ENCODE results near the gene GNAQ. TPM values are rescaled to one million over a fixed set of nuclear protein-coding genes. Genes with fewer than 3 reads are reported as not detected.

GNAQ gene
- polyA plus RNA-seq, 1 of the 3 experiments (the other 2 are of a cell fraction): 20.9 TPM

GRCh38 chr9:78030296-78030552 is 1.4 kb downstream of the GNAQ start:
- no peaks in the 10 kb centered on the region for H3K27me3 ChIP-seq (ENCODE audit: insufficient read depth)
- no peaks in the 10 kb centered on the region for H3K9me3 ChIP-seq
- H3K4me1 ChIP-seq (ENCODE audit: control insufficient read depth in 1 of 2, insufficient read depth in 2 of 2, low read depth in 1 of 2, low read length in 1 of 2): peaks cover 22% of the 10 kb centered on the region in 2 experiments
- H3K27ac ChIP-seq (ENCODE audit: low read depth in 2 of 2, low read length in 1 of 2): peak overlapping the region; percentile 63 to 90
- under 1% methylated on average over 8 of the region's 8 CpGs for WGBS (ENCODE audit: low lambda C conversion rate)
- peak overlapping the region; percentile 84 to 85 for H3K4me3 ChIP-seq (ENCODE audit: low read depth in 2 of 2, low read length in 1 of 2)
- TF ChIP-seq RAD21 (IDR thresholded peaks at IDR 0.05; ENCODE audit: low read length): no peak
- peak; percentile 39; the same call in 1 of the 2 replicates for TF ChIP-seq MXI1 (IDR thresholded peaks at IDR 0.05; ENCODE audit: low read depth, low read length)
- TF ChIP-seq, protein P1, sequence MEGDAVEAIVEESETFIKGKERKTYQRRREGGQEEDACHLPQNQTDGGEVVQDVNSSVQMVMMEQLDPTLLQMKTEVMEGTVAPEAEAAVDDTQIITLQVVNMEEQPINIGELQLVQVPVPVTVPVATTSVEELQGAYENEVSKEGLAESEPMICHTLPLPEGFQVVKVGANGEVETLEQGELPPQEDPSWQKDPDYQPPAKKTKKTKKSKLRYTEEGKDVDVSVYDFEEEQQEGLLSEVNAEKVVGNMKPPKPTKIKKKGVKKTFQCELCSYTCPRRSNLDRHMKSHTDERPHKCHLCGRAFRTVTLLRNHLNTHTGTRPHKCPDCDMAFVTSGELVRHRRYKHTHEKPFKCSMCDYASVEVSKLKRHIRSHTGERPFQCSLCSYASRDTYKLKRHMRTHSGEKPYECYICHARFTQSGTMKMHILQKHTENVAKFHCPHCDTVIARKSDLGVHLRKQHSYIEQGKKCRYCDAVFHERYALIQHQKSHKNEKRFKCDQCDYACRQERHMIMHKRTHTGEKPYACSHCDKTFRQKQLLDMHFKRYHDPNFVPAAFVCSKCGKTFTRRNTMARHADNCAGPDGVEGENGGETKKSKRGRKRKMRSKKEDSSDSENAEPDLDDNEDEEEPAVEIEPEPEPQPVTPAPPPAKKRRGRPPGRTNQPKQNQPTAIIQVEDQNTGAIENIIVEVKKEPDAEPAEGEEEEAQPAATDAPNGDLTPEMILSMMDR (IDR thresholded peaks at IDR 0.05): no peak
- TF ChIP-seq RCOR1 (IDR thresholded peaks at IDR 0.05; ENCODE audit: low read length): 0 out of 2 replicates have a peak, but pooled peaks have one; percentile 4
- ChIA-PET CTCF (interaction anchor here (1.2 kb wide), 1 partner anchor 133 kb away, joined by 3 read pairs; no protein-coding TSS in a partner anchor), POLR2A (no interaction called here)
- H3K9me2 ChIP-seq: no peaks in the 10 kb centered on the region
- peaks cover 44% of the 10 kb centered on the region for H4K20me1 ChIP-seq (ENCODE audit: insufficient read depth)
- H3K9ac ChIP-seq: peak overlapping the region; percentile 81
- DNase-seq: no peak
- no peaks in the 10 kb centered on the region for H3K36me3 ChIP-seq (replicated peaks in 1 of 2; ENCODE audit: control insufficient read depth in 1 of 2, insufficient read depth in 2 of 2, low read length in 1 of 2)
- peak overlapping the region; percentile 94 for H3K4me2 ChIP-seq
- peaks cover 66% of the 10 kb centered on the region for H3K79me2 ChIP-seq (ENCODE audit: insufficient read depth)
- H3F3A ChIP-seq (replicated peaks; ENCODE audit: insufficient read depth): peaks cover 15% of the 10 kb centered on the region
- H2AFZ ChIP-seq (ENCODE audit: low read depth): no peak overlapping the region

DNA sequence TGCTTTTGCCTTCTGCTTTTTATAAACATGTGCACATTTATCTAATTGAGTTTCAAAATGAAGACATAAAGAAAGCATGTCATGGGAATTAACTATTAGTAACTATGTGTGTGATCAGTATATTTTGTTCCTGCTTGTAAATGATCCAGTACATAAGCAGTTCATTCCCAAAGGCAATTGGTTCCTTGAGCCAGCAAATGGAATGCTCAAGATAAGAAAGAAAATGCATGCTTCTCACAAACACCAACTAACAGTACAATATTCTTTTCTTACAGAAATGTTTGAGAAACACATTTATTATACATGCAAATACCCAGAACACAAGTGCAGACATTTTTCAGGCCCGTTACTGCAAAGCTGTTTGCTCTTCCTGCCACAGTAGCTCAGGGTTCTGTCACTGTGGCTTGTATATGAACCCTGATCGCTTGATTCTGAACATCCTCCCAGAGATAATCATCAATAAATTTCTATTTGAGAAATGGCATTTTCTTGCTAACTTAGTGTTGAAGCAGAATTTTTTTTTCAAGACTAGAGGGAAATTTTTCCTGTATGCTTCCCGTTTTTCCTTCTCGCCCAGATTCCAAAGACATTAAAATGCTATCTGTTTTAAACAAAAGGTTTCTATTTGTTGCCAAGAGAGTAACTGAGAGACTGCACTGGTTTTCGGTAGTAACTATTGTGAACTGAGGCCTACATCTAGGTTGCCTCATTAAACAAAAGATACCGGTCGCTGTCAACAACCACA is 1.9 kb downstream of the GNAQ start:
- no peaks in the 10 kb centered on the region for H3K27me3 ChIP-seq (ENCODE audit: insufficient read depth)
- H2AFZ ChIP-seq (ENCODE audit: low read depth): no peak overlapping the region
- peak overlapping the region; percentile 84 to 85 for H3K4me3 ChIP-seq (ENCODE audit: low read depth in 2 of 2, low read length in 1 of 2)
- ChIA-PET CTCF (interaction anchor here (0.7 to 1.2 kb wide), 2 partner anchors 133 to 775 kb away, joined by 3 read pairs; no protein-coding TSS in a partner anchor), POLR2A (no interaction called here)
- H3K4me2 ChIP-seq: peak overlapping the region; percentile 94
- peaks cover 44% of the 10 kb centered on the region for H4K20me1 ChIP-seq (ENCODE audit: insufficient read depth)
- 5% methylated on average over 7 of the region's 7 CpGs for WGBS (ENCODE audit: low lambda C conversion rate)
- H3K9me3 ChIP-seq: no peaks in the 10 kb centered on the region
- peak overlapping the region; percentile 63 to 90 for H3K27ac ChIP-seq (ENCODE audit: low read depth in 2 of 2, low read length in 1 of 2)
- H3K9ac ChIP-seq: peak overlapping the region; percentile 81
- peaks cover 71% of the 10 kb centered on the region for H3K79me2 ChIP-seq (ENCODE audit: insufficient read depth)
- H3K9me2 ChIP-seq: no peaks in the 10 kb centered on the region
- peaks cover 15% of the 10 kb centered on the region for H3F3A ChIP-seq (replicated peaks; ENCODE audit: insufficient read depth)
- H3K4me1 ChIP-seq (ENCODE audit: control insufficient read depth in 1 of 2, insufficient read depth in 2 of 2, low read depth in 1 of 2, low read length in 1 of 2): peaks cover 18 to 27% of the 10 kb centered on the region in 2 experiments
- peaks cover 0 to 2% of the 10 kb centered on the region in 2 experiments for H3K36me3 ChIP-seq (replicated peaks in 1 of 2; ENCODE audit: control insufficient read depth in 1 of 2, insufficient read depth in 2 of 2, low read length in 1 of 2)
- no peak for DNase-seq
- TF ChIP-seq RCOR1 (IDR thresholded peaks at IDR 0.05; ENCODE audit: low read length): 0 out of 2 replicates have a peak, but pooled peaks have one; percentile 3
- 0 out of 2 replicates have a peak, but pooled peaks have one; percentile 6 for TF ChIP-seq MXI1 (IDR thresholded peaks at IDR 0.05; ENCODE audit: low read depth, low read length)
- TF ChIP-seq, protein P2, sequence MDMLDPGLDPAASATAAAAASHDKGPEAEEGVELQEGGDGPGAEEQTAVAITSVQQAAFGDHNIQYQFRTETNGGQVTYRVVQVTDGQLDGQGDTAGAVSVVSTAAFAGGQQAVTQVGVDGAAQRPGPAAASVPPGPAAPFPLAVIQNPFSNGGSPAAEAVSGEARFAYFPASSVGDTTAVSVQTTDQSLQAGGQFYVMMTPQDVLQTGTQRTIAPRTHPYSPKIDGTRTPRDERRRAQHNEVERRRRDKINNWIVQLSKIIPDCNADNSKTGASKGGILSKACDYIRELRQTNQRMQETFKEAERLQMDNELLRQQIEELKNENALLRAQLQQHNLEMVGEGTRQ (IDR thresholded peaks at IDR 0.05; ENCODE audit: borderline replicate concordance, low read depth, low read length): no peak

- no peaks in the 10 kb centered on the region for H3K9me2 ChIP-seq
- H4K20me1 ChIP-seq (ENCODE audit: insufficient read depth): peaks cover 49% of the 10 kb centered on the region
- H3K27ac ChIP-seq (ENCODE audit: low read depth in 2 of 2, low read length in 1 of 2): peak overlapping the region; percentile 63 to 90; a peak in 3 of 4 replicates
- no peaks in the 10 kb centered on the region for H3K27me3 ChIP-seq (ENCODE audit: insufficient read depth)
- peaks cover 18 to 29% of the 10 kb centered on the region in 2 experiments for H3K4me1 ChIP-seq (ENCODE audit: control insufficient read depth in 1 of 2, insufficient read depth in 2 of 2, low read depth in 1 of 2, low read length in 1 of 2)
- WGBS (ENCODE audit: low lambda C conversion rate): 98% methylated on average over 1 of the region's 1 CpG
- DNase-seq: no peak
- CTCF ChIA-PET: interaction anchor here (0.7 to 1.2 kb wide), 2 partner anchors 132 to 774 kb away, joined by 3 read pairs; no protein-coding TSS in a partner anchor
- H3K9ac ChIP-seq: peak overlapping the region; percentile 81; the same call in 1 of the 2 replicates
- H3K4me3 ChIP-seq (ENCODE audit: low read depth in 2 of 2, low read length in 1 of 2): peak overlapping the region; percentile 84 to 85
- H3K4me2 ChIP-seq: peak overlapping the region; percentile 94
- TF ChIP-seq, protein P2 (IDR thresholded peaks at IDR 0.05; ENCODE audit: borderline replicate concordance, low read depth, low read length): no peak
- TF ChIP-seq RFX5 (IDR thresholded peaks at IDR 0.05; ENCODE audit: low read length): no peak
- TF ChIP-seq RXRA (IDR thresholded peaks at IDR 0.05; ENCODE audit: borderline replicate concordance, low read depth): no peak
- no peak for TF ChIP-seq ZBTB33 (IDR thresholded peaks at IDR 0.05; ENCODE audit: borderline replicate concordance, low read depth)
- TF ChIP-seq MEF2A (IDR thresholded peaks at IDR 0.05; ENCODE audit: borderline replicate concordance, low read depth): no peak
- TF ChIP-seq NFIC (IDR thresholded peaks at IDR 0.05; ENCODE audit: borderline replicate concordance): no peak
- no peak for TF ChIP-seq CHD2 (IDR thresholded peaks at IDR 0.05; ENCODE audit: low read length, partially characterized antibody)
- no peak for TF ChIP-seq TAF1 (IDR thresholded peaks at IDR 0.05; ENCODE audit: borderline replicate concordance, low read depth, low read length)
- H3F3A ChIP-seq (replicated peaks; ENCODE audit: insufficient read depth): peaks cover 15% of the 10 kb centered on the region
- peaks cover 0 to 4% of the 10 kb centered on the region in 2 experiments for H3K36me3 ChIP-seq (replicated peaks in 1 of 2; ENCODE audit: control insufficient read depth in 1 of 2, insufficient read depth in 2 of 2, low read length in 1 of 2)
- no peaks in the 10 kb centered on the region for H3K9me3 ChIP-seq
- H3K79me2 ChIP-seq (ENCODE audit: insufficient read depth): peaks cover 79% of the 10 kb centered on the region
- POLR2A ChIA-PET: no interaction called here
- H2AFZ ChIP-seq (ENCODE audit: low read depth): no peak overlapping the region
Observed at GRCh38 chr9:78028926-78029325, 2.7 kb downstream of the GNAQ start.

Data from SK-N-SH (cell line).